Coronary artery (tissue), 2 donors: ENCODE measurements around the gene GCFC2.

Experiments used
- DNase-seq: peaks from one replicate; pipeline ENCODE4 v3.0.0-alpha.2; 2017; ENCODE audit warnings: low spot score
- H3K27ac ChIP-seq, 2 donors: fragments of 200-600 bp; sonication (generic); one replicate each; pipeline ENCODE4 v1.5.1; 2016 to 2019
- H3K4me3 ChIP-seq: fragments of 200-600 bp; sonication (generic); 2 replicates; pipeline ENCODE4 v1.5.1; 2016; ENCODE audit warnings: mild to moderate bottlenecking, moderate library complexity
- CTCF ChIP-seq: fragments of 200-600 bp; sonication (generic); IDR thresholded peaks from one replicate; pipeline ENCODE4 v1.5.1; 2019; ENCODE audit warnings: antibody characterized with exemption

GCFC2 gene

GRCh38 chr2:75656563-75656962 lies 54.2 kb downstream of the GCFC2 start:
- Histone ChIP-seq H3K27ac (no peak overlapping the region), H3K4me3 (no peak overlapping the region)
- no peak for TF ChIP-seq CTCF
- DNase-seq, result no peak

- H3K4me3 ChIP-seq, result no peak overlapping the region
- no peak for TF ChIP-seq CTCF
- no peak for DNase-seq
- no peak overlapping the region for H3K27ac ChIP-seq
Measured at GRCh38 chr2:75655861-75656260, 54.9 kb downstream of the GCFC2 start.

GRCh38 chr2:75654012-75654411 lies 56.7 kb downstream of the GCFC2 start:
- H3K27ac ChIP-seq, result no peak overlapping the region
- no peak for TF ChIP-seq CTCF
- DNase-seq, result no peak
- H3K4me3 ChIP-seq, result no peak overlapping the region

GRCh38 chr2:75647771-75648170 lies 62.9 kb downstream of the GCFC2 start:
- DNase-seq, result no peak
- Histone ChIP-seq H3K4me3 (peak overlapping the region; percentile 97), H3K27ac (no peak overlapping the region)
- TF ChIP-seq CTCF, result no peak

- TF ChIP-seq CTCF, result no peak
- Histone ChIP-seq H3K27ac (peak within 1 kb of the TSS; percentile 61 to 81), H3K4me3 (peak within 1 kb of the TSS; percentile 97)
- DNase-seq, result peak; percentile 88
Measured at GRCh38 chr2:75646583-75647425, 63.9 kb downstream of the GCFC2 start, which contains the start of gene MRPL19. MRPL19 (plus strand) TSS chr2:75646783; CDS start chr2:75646808, 25 bp downstream.

GRCh38 chr2:75646090-75646582 lies 64.6 kb downstream of the GCFC2 start:
- peak overlapping the region; percentile 61 to 81 for H3K27ac ChIP-seq
- no peak for DNase-seq
- no peak for TF ChIP-seq CTCF

GRCh38 chr2:75645643-75646042 lies 65.1 kb downstream of the GCFC2 start:
- Histone ChIP-seq H3K27ac (no peak overlapping the region), H3K4me3 (no peak overlapping the region)
- no peak for TF ChIP-seq CTCF
- no peak for DNase-seq

More at GRCh38 chr2:75646090-75646582, 64.6 kb downstream of the GCFC2 start:
- H3K4me3 ChIP-seq, result peak overlapping the region; percentile 97
